HUDEP-2 (cell line): Measurements from ENCODE around the gene CDK14.

Experiments used
- DNase-seq, 76 experiments: peaks; one replicate each; lab custom pipeline; 2025; ENCODE audit not compliant: unreplicated experiment in 76 of 76; lab: John Stamatoyannopoulos, UW

CDK14 gene

GRCh38 chr7:91068136-91068795 is 472.1 kb downstream of the CDK14 start:
- no peak for DNase-seq

GRCh38 chr7:91069146-91069545 is 473.0 kb downstream of the CDK14 start:
- DNase-seq = no peak

DNA sequence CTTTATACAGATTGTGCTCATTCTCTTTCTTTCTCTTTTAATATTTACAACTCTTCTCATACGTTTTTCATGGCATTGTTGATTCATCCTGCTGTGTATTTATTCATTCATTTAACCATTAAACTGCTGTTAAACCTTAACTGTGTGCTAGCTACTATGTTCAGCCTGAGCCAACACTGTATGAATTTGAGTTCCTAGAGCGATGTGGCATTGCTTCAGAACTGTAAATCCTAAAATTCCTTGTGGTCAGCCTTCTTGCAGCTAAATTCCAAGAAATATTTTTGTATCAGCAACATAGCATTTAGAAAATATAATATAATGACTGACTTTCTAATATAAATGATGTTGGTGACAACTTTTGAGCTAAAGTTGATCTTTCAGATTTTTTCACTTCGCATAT is 483.4 kb downstream of the CDK14 start:
- DNase-seq = no peak

GRCh38 chr7:91080351-91080750 is 484.2 kb downstream of the CDK14 start:
- no peak for DNase-seq

DNA sequence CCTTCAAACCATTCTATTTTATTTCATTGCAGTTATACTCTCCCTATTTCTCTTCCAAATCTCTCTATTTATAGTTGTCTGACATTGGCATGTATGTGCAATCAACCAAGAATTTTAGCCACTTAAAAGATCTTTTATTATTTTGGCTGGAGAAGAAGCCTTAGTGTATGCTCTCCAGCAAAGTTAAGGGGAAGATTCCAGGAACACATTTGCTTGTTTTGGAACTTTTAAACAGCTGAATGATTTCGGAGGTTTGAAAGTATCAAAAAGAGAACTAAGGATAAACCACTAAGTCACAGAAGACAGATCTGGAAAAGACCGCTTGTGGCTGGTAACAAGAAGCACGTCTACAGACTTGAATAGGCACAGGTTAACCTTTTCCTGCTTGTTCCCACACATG is 485.9 kb downstream of the CDK14 start:
- no peak for DNase-seq

GRCh38 chr7:91082852-91083495 is 486.9 kb downstream of the CDK14 start:
- DNase-seq = no peak

DNA sequence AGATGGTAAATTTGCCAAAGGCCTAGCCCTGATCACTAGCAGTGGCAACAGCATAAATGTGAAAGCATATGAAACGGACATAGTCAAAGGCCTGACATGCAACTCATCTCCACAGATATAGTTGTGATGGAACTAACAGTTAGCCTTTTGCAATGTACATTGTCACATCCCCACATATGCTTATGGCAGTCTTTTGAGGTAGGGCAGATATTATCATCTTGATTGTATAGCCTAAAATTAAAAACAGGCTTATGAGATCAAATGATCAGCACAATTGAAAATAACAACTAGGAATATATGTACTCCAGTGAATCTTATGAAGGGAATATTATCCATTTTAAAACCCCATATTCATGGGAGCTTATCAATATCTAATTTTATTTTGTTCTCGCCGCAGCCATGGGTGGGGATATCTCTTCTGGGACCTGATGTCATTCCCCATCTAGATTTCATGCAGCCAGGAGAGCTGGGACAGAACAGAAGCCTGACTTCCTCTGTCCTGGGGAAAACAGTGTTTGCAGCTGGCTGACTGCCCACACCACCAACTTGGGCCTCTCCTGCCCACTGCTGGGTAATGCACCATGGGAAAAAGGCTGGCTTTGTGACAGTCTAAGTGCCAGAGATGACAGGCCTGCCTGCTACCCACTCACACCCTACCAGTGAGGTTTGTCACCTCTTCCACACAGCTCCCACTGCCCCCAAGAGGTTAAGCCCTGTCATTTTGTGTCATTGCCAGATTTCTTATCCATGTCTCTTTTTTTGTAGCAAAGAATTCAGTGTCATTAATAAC is 487.9 kb downstream of the CDK14 start:
- DNase-seq = peak in 3 of 76 experiments; percentile 0 to 12 (median 7)

DNA sequence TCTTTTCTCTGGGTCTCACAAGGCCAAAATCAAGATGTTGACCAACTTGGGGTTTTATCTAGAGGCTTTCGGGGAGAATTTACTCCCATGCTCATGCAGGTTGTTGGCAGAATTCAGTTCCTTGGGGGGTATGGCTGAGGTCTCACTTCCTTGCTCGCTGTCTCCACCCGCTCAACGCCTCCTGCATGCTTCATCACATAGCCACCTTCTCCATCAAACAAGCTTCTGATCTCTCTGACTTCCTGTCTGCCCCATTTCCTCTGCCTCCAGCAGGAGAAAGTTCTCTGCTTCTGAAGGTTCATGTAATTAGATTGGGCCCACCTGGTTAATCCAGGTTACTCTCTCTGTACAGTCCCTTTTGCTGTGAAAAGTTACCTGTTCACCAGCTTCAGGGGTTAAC is 489.1 kb downstream of the CDK14 start:
- DNase-seq = no peak

- DNase-seq = no peak
Measured at GRCh38 chr7:91086200-91086599, 490.1 kb downstream of the CDK14 start.

GRCh38 chr7:91088156-91088555 is 492.0 kb downstream of the CDK14 start:
- DNase-seq = no peak

DNA sequence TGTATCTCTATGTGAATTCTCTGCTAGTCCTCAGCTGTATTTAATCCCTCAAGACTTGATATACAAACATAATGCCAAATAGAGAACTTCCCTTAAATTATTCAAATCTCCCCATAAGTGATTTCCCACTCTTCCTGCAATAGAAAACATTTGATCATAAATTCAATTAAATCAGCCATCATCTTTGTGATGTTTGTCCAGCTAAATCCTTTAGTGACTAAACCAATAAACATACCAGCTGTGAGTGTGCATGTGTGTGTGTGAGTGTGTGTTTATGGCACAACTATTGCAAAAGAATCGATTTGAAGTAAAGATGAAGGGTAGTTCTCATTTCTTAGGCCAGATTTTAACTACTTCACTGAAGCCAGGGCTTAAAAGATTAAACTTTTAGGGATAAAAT is 492.6 kb downstream of the CDK14 start:
- no peak for DNase-seq

DNA sequence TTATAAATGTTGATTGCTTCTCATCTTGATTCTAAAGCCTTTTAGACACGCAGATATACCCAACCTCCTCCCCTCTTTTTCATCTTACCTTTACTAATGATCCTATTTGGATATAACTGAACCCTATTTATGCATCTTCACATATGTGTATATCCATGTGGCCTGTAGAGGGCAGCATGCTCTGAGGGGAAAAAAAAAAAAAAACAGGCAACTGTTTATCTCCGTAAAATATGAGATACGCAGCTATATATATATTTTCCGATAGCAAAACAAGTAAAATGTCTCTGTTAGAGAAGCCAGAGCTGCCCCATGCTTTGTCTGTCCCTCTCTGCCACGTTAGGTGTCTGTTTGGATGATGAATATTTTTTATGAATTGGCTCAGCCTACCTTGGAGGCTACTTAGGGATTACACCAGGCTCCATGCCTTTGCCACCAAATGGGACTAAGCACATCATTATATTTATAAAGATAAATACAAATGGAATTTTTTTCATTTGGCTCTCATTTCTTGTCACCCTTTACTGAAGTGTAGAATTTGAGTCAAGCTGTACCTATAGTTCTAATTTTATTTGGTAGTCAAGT is 493.4 kb downstream of the CDK14 start:
- DNase-seq = peak in 5 of 76 experiments; percentile 1 to 21 (median 2)

DNA sequence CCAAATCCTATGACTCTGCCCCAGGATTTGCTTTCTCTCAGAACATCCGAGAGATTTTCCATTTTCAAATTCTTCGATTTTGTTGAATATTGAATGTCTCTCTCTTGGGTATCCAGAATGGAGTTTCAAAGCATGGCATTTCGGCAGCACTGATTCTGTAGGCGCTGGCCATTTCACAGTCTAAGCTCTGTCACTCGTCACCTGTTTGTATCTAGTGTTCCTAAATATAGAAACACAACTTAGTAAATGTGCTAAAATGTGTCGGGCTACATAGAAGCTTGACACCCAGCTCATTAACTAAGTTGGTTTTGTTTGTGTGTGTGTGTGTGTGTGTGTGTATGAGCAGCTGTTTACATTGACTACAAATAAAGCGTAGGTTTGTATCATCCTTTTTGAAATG is 494.6 kb downstream of the CDK14 start:
- DNase-seq = no peak

DNA sequence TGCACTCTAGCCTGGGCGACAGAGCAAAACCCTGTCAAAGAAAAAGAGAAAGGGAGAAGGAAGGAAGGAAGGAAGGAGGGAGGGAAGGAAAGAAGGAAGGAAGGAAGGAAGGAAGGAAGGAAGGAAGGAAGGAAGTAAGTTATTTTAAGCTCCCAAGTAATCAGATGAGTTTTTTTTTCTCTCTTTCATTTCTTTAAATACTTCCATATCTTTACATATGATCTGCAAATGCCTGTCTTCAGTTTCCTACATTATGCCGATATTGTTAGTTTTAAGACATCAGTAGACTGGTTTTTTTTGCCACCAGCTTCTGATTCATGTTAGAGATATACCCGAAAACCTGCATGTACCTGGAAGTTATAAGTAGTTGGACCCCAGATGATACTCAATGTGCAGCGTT is 495.5 kb downstream of the CDK14 start:
- DNase-seq = no peak

DNA sequence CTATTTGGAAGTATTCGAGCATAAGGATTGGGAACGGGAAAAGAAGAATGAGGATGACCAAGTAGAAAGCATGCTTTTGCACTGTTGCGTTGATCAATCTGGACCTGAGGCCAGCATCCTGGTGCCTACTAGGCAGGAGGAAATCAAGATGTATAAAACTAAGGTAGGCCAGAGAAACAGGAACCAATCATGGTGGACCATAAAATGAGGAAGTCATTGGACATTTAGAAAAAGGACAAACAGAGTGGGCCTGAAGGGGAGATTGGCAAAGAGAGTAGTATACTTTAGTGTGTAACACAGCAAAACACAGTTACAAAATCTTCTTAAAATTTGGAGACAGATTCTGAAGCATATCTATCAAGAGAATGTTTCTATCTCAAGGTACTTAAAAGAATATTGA is 497.1 kb downstream of the CDK14 start:
- DNase-seq = no peak

DNA sequence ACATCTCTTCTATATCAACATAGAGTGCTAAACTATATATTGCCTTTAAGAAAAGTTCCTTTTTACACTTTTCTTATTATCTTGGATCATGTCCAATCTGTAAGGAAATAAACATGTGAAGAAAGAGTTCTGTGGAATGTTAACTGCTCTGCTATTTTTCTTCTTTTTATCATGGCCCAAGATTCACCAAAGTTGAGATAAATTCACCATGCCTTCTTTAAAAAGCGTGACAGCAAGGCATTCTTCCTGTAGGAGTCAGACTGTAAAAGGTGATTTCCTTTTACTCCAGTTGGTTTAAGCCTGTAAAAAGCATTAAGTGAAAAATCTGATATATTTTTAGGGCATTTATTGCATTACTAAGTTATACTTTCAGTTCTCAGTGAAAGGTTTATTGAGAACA is 502.4 kb downstream of the CDK14 start:
- no peak for DNase-seq

DNA sequence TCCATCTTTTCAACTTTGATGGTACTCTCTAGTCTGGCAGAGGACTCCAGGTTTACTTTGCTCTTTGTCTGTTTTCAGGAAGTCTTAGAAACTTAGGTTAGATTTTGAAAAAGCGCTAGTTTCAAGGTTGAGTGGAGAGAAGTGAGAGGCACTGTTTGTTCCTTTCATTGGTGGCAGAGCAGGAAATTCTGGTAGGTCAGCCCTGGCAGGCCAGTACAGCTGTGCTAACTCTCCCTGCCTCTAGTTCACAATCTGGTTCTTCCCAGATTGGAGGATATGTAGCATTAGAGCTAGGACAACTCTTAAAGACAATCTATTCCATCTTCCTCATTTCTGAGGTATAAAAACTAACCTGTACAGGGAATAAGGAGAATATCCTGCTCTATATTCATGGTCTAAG is 507.2 kb downstream of the CDK14 start:
- DNase-seq = no peak

DNA sequence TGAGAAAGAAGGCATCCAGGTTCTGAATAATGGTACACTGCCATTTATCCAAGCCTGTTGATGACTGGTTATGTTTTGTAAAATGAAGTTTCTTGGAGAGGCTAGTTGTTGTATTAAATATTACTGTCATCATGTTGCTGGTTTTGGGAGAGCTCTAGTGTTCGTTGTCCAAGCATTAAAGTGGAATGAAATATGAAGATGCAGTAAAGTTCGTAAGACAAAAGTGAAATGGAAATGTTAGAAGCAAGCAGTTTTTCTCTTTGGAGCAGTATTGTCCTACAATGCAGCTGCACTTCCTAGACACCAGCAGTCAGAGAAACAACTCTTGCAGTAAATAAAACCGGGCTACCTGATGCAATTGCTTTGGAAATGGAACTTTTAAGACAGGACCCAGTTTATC is 511.3 kb downstream of the CDK14 start:
- DNase-seq = no peak

GRCh38 chr7:91109200-91109599 is 513.1 kb downstream of the CDK14 start:
- no peak for DNase-seq

GRCh38 chr7:91112902-91113341 is 516.8 kb downstream of the CDK14 start:
- DNase-seq = no peak

- DNase-seq = no peak
Measured at GRCh38 chr7:91114232-91114631, 518.1 kb downstream of the CDK14 start.
